GM21619 (cell line): ENCODE data around the gene MFSD8.
"Not testable (repeated sequence)": the region's sequence is repeated elsewhere in the genome, so short reads cannot be mapped to it uniquely, and the experiment has no call there.

Experiments
- ATAC-seq: cut with Tn5 transposase; IDR thresholded peaks from one replicate; pipeline ENCODE4 v1.9.1; 2021; ENCODE audit not compliant: unreplicated experiment

The MFSD8 gene

GRCh38 chr4:127936974-127937373 lies 28.0 kb downstream of the MFSD8 start:
- no peak for ATAC-seq

GRCh38 chr4:127931836-127932235 lies 33.1 kb downstream of the MFSD8 start:
- ATAC-seq: not testable (repeated sequence)

GRCh38 chr4:127930175-127930574 lies 34.8 kb downstream of the MFSD8 start:
- no peak for ATAC-seq

- not testable (repeated sequence) for ATAC-seq
These were observed 39.3 kb downstream of the MFSD8 start for GRCh38 chr4:127925720-127926119.

- ATAC-seq: no peak
These were observed 42.7 kb downstream of the MFSD8 start for GRCh38 chr4:127922226-127922625.

- ATAC-seq: no peak
These were observed 44.5 kb downstream of the MFSD8 start for GRCh38 chr4:127920521-127920920.

GRCh38 chr4:127917151-127917550 lies 47.8 kb downstream of the MFSD8 start:
- no peak for ATAC-seq

GRCh38 chr4:127916512-127916911 lies 48.5 kb downstream of the MFSD8 start:
- ATAC-seq: no peak

- ATAC-seq: no peak
These were observed 59.9 kb downstream of the MFSD8 start for GRCh38 chr4:127905029-127905428.

GRCh38 chr4:127899682-127900081 lies 65.3 kb downstream of the MFSD8 start:
- ATAC-seq: not testable (repeated sequence)

- no peak for ATAC-seq
These were observed 68.4 kb downstream of the MFSD8 start for GRCh38 chr4:127896528-127896927.

GRCh38 chr4:127896069-127896468 lies 68.9 kb downstream of the MFSD8 start:
- ATAC-seq: no peak

GRCh38 chr4:127889903-127890302 lies 75.1 kb downstream of the MFSD8 start:
- no peak for ATAC-seq

GRCh38 chr4:127888559-127888958 lies 76.4 kb downstream of the MFSD8 start:
- no peak for ATAC-seq

- ATAC-seq: peak; percentile 31
These were observed 83.5 kb downstream of the MFSD8 start for GRCh38 chr4:127881563-127881864.

GRCh38 chr4:127880763-127881562 lies 84.0 kb downstream of the MFSD8 start, which contains the start of gene PLK4:
Gene PLK4 (plus strand): TSS chr4:127880893. CDS start chr4:127881135, 242 bp downstream.
- peak; percentile 93 for ATAC-seq

- no peak for ATAC-seq
These were observed 89.2 kb downstream of the MFSD8 start for GRCh38 chr4:127875791-127876190.

- ATAC-seq: no peak
These were observed 94.3 kb downstream of the MFSD8 start for GRCh38 chr4:127870688-127871087.

- no peak for ATAC-seq
These were observed 94.7 kb downstream of the MFSD8 start for GRCh38 chr4:127870281-127870680.

- no peak for ATAC-seq
These were observed 96.8 kb downstream of the MFSD8 start for GRCh38 chr4:127868196-127868595.
